ENCODE data around the gene DNAJC11.

- TF ChIP-seq ZNF8 (CRISPR knock-in tag; IDR thresholded peaks at IDR 0.05) (no peak), SNAI2 (CRISPR knock-in tag; IDR thresholded peaks at IDR 0.05) (no peak), PATZ1 (CRISPR knock-in tag; IDR thresholded peaks at IDR 0.05; ENCODE audit: borderline replicate concordance) (no peak), ZFP3 (CRISPR knock-in tag; IDR thresholded peaks at IDR 0.05) (no peak), BACH2 (CRISPR knock-in tag; IDR thresholded peaks at IDR 0.05; ENCODE audit: borderline replicate concordance) (no peak)
Measured at GRCh38 chr1:6750490-6750889, 48.9 kb upstream of the DNAJC11 start.
